MM.1S (cell line): ENCODE data around the gene CAMK2A.

ENCODE experiments used
- DNase-seq: peaks from one replicate; pipeline ENCODE4 v3.0.0-alpha.2; 2015
- H2AFZ ChIP-seq: fragments of 300-600 bp; sonication (generic); 2 replicates; pipeline ENCODE4 v1.6.0; 2016; ENCODE audit warnings: antibody characterized with exemption, low read length
- H3F3A ChIP-seq: fragments of 300-600 bp; sonication (generic); 2 replicates; pipeline ENCODE4 v1.6.1; 2016; ENCODE audit warnings: mild to moderate bottlenecking, antibody characterized with exemption, low read length, moderate library complexity, mixed read lengths; ENCODE audit not compliant: insufficient read depth
- H3K27ac ChIP-seq: fragments of 300-600 bp; sonication (generic); 2 replicates; pipeline ENCODE4 v1.5.1; 2016; ENCODE audit warnings: mild to moderate bottlenecking, low read length
- H3K27me3 ChIP-seq: fragments of 300-600 bp; sonication (generic); replicated peaks from 2 replicates; pipeline ENCODE4 v1.6.0; 2016; ENCODE audit warnings: low read length; ENCODE audit not compliant: insufficient read depth
- H3K36me3 ChIP-seq: fragments of 300-600 bp; sonication (generic); replicated peaks from 2 replicates; pipeline ENCODE4 v1.6.1; 2016; ENCODE audit warnings: mild to moderate bottlenecking, low read length, mixed read lengths; ENCODE audit not compliant: insufficient read depth
- H3K4me1 ChIP-seq: fragments of 300-600 bp; sonication (generic); 2 replicates; pipeline ENCODE4 v1.6.1; 2016; ENCODE audit warnings: low read length, mixed read lengths
- H3K4me2 ChIP-seq: fragments of 300-600 bp; sonication (generic); 2 replicates; pipeline ENCODE4 v1.6.0; 2016; ENCODE audit warnings: low read depth, low read length
- H3K4me3 ChIP-seq: fragments of 300-600 bp; sonication (generic); 2 replicates; pipeline ENCODE4 v1.5.1; 2016; ENCODE audit warnings: low read length, mixed read lengths
- H3K79me2 ChIP-seq: fragments of 300-600 bp; sonication (generic); 2 replicates; pipeline ENCODE4 v1.6.1; 2016; ENCODE audit warnings: mixed run types, low read length, mixed read lengths
- H3K9ac ChIP-seq: fragments of 300-600 bp; sonication (generic); 2 replicates; pipeline ENCODE4 v1.6.1; 2016; ENCODE audit warnings: low read length, mixed read lengths
- H3K9me2 ChIP-seq: fragments of 300-600 bp; sonication (generic); replicated peaks from 2 replicates; pipeline ENCODE4 v1.6.1; 2016; ENCODE audit warnings: mild to moderate bottlenecking, low read length, mixed read lengths; ENCODE audit not compliant: insufficient read depth
- H3K9me3 ChIP-seq: fragments of 300-600 bp; sonication (generic); replicated peaks from 2 replicates; pipeline ENCODE4 v1.6.1; 2016; ENCODE audit warnings: mild to moderate bottlenecking, low read length, mixed read lengths; ENCODE audit not compliant: insufficient read depth
- H4K20me1 ChIP-seq: fragments of 300-600 bp; sonication (generic); 2 replicates; pipeline ENCODE4 v1.6.1; 2016; ENCODE audit warnings: mild to moderate bottlenecking, low read length, moderate library complexity, mixed read lengths; ENCODE audit not compliant: insufficient read depth
- CTCF ChIP-seq: fragments of 300-600 bp; sonication (generic); IDR thresholded peaks from 2 replicates; pipeline ENCODE4 v1.5.1; 2016; ENCODE audit warnings: antibody characterized with exemption, low read length, mixed read lengths
- EZH2 ChIP-seq: fragments of 300-600 bp; sonication (generic); optimal IDR thresholded peaks from 2 replicates; pipeline ENCODE3; 2017; ENCODE audit warnings: low read depth, mild to moderate bottlenecking, antibody characterized with exemption, low read length, mixed read lengths
- EZH2phosphoT487 ChIP-seq: fragments of 300-600 bp; sonication (generic); IDR thresholded peaks from 2 replicates; pipeline ENCODE4 v1.6.1; 2018; ENCODE audit warnings: antibody characterized with exemption, low read length

CAMK2A gene

GRCh38 chr5:150297236-150297890 is 7.8 kb upstream of the CAMK2A start:
- H3K9ac ChIP-seq = no peak overlapping the region
- H3K79me2 ChIP-seq = no peaks in the 10 kb centered on the region
- no peaks in the 10 kb centered on the region for H4K20me1 ChIP-seq
- H3K9me2 ChIP-seq = no peaks in the 10 kb centered on the region
- no peaks in the 10 kb centered on the region for H3K36me3 ChIP-seq
- H3K4me1 ChIP-seq = peaks cover 14% of the 10 kb centered on the region
- no peak overlapping the region for H3K4me3 ChIP-seq
- H2AFZ ChIP-seq = no peak overlapping the region
- no peak overlapping the region for H3K27ac ChIP-seq
- no peak for DNase-seq
- H3K27me3 ChIP-seq = no peaks in the 10 kb centered on the region
- no peaks in the 10 kb centered on the region for H3K9me3 ChIP-seq
- H3F3A ChIP-seq = no peaks in the 10 kb centered on the region
- no peak for TF ChIP-seq EZH2
- no peak for TF ChIP-seq EZH2phosphoT487
- no peak for TF ChIP-seq CTCF
- no peak overlapping the region for H3K4me2 ChIP-seq

GRCh38 chr5:150296496-150296895 is 6.9 kb upstream of the CAMK2A start:
- peaks cover 14% of the 10 kb centered on the region for H3K4me1 ChIP-seq
- no peaks in the 10 kb centered on the region for H4K20me1 ChIP-seq
- no peak overlapping the region for H3K9ac ChIP-seq
- no peaks in the 10 kb centered on the region for H3K9me2 ChIP-seq
- H3F3A ChIP-seq = no peaks in the 10 kb centered on the region
- H3K36me3 ChIP-seq = no peaks in the 10 kb centered on the region
- no peak for DNase-seq
- H3K4me3 ChIP-seq = no peak overlapping the region
- no peak for TF ChIP-seq CTCF
- no peak for TF ChIP-seq EZH2
- no peak for TF ChIP-seq EZH2phosphoT487
- no peaks in the 10 kb centered on the region for H3K9me3 ChIP-seq
- H3K4me2 ChIP-seq = no peak overlapping the region
- no peaks in the 10 kb centered on the region for H3K27me3 ChIP-seq
- no peak overlapping the region for H3K27ac ChIP-seq
- no peak overlapping the region for H2AFZ ChIP-seq
- H3K79me2 ChIP-seq = no peaks in the 10 kb centered on the region

GRCh38 chr5:150295741-150296486 is 6.3 kb upstream of the CAMK2A start:
- Histone ChIP-seq H2AFZ (no peak overlapping the region), H3K4me1 (peaks cover 14% of the 10 kb centered on the region), H3K9ac (no peak overlapping the region), H3K9me2 (no peaks in the 10 kb centered on the region), H3K79me2 (no peaks in the 10 kb centered on the region), H3K36me3 (no peaks in the 10 kb centered on the region), H4K20me1 (no peaks in the 10 kb centered on the region), H3K4me3 (no peak overlapping the region), H3K27ac (no peak overlapping the region), H3F3A (no peaks in the 10 kb centered on the region), H3K4me2 (no peak overlapping the region), H3K9me3 (no peaks in the 10 kb centered on the region), H3K27me3 (no peaks in the 10 kb centered on the region)
- no peak for TF ChIP-seq CTCF
- TF ChIP-seq EZH2 = no peak
- no peak for TF ChIP-seq EZH2phosphoT487
- DNase-seq = no peak
